Activated CD4-positive, alpha-beta memory T cell treated with anti-CD3 and anti-CD28 coated beads, Interleukin-2, amount 10 ng/mL, durations not matched to agents 7 days and 5 days (primary cell): Measurements from ENCODE around the gene TBXAS1. TPM values are rescaled to one million over a fixed set of nuclear protein-coding genes. Genes with fewer than 3 reads are reported as not detected.

Experiments used
- CTCF ChIA-PET: fragments of 350-600 bp; sonication (Branson Sonifier 250); formaldehyde crosslinking; loops from one replicate; lab custom pipeline; 2021; ENCODE audit warnings: antibody characterized with exemption, inconsistent platforms; lab: Charles Lee
- POLR2A ChIA-PET: fragments of 350-600 bp; sonication (Branson Sonifier 250); formaldehyde crosslinking; loops from one replicate; lab custom pipeline; 2021; ENCODE audit warnings: antibody characterized with exemption; lab: Charles Lee
- DNase-seq: peaks from one replicate; pipeline ENCODE4 v3.0.0-alpha.2; 2020
- H3K27ac Mint-ChIP-seq: one replicate; pipeline ENCODE4 v1.8.0; 2021; ENCODE audit warnings: mild to moderate bottlenecking, mixed read lengths
- H3K27me3 Mint-ChIP-seq: one replicate; pipeline ENCODE4 v1.8.0; 2021; ENCODE audit warnings: mixed read lengths
- H3K36me3 Mint-ChIP-seq: one replicate; pipeline ENCODE4 v1.8.0; 2021; ENCODE audit warnings: low read depth, mixed read lengths
- H3K4me1 Mint-ChIP-seq: one replicate; pipeline ENCODE4 v1.8.0; 2021; ENCODE audit warnings: mixed read lengths
- H3K4me3 Mint-ChIP-seq: one replicate; pipeline ENCODE4 v1.8.0; 2021; ENCODE audit warnings: mild to moderate bottlenecking, mixed read lengths
- H3K9me3 Mint-ChIP-seq: one replicate; pipeline ENCODE4 v1.8.0; 2021; ENCODE audit warnings: mixed read lengths
- total RNA-seq, 2 experiments: library from RNA; stranded (reverse); gene quantifications; one replicate each; pipeline ENCODE4 v1.2.3, GENCODE V29; 2021

Gene TBXAS1
- total RNA-seq, 2 experiments from 2014 or later = 27.4 to 28.7 TPM

GRCh38 chr7:139811066-139811465 lies 18.0 kb upstream of the TBXAS1 start:
- H3K9me3 Mint-ChIP-seq = peaks cover 7% of the 10 kb centered on the region
- no peak overlapping the region for H3K4me3 Mint-ChIP-seq
- H3K27ac Mint-ChIP-seq = no peak overlapping the region
- CTCF ChIA-PET = interaction anchor here (0.9 to 1.7 kb wide), 2 partner anchors 166 to 192 kb away, joined by 3 to 4 read pairs; no protein-coding TSS in a partner anchor
- H3K27me3 Mint-ChIP-seq = peaks cover 2% of the 10 kb centered on the region
- POLR2A ChIA-PET = no interaction called here
- DNase-seq = no peak
- peaks cover 8% of the 10 kb centered on the region for H3K4me1 Mint-ChIP-seq
- H3K36me3 Mint-ChIP-seq = no peaks in the 10 kb centered on the region

- CTCF ChIA-PET = no interaction called here
- H3K9me3 Mint-ChIP-seq = peaks cover 12% of the 10 kb centered on the region
- POLR2A ChIA-PET = no interaction called here
- H3K27me3 Mint-ChIP-seq = peaks cover 2% of the 10 kb centered on the region
- peaks cover 2% of the 10 kb centered on the region for H3K36me3 Mint-ChIP-seq
- no peak for DNase-seq
- H3K4me3 Mint-ChIP-seq = no peak overlapping the region
- peaks cover 8% of the 10 kb centered on the region for H3K4me1 Mint-ChIP-seq
- no peak overlapping the region for H3K27ac Mint-ChIP-seq
These were observed 15.9 kb upstream of the TBXAS1 start for GRCh38 chr7:139813151-139813550.

DNA sequence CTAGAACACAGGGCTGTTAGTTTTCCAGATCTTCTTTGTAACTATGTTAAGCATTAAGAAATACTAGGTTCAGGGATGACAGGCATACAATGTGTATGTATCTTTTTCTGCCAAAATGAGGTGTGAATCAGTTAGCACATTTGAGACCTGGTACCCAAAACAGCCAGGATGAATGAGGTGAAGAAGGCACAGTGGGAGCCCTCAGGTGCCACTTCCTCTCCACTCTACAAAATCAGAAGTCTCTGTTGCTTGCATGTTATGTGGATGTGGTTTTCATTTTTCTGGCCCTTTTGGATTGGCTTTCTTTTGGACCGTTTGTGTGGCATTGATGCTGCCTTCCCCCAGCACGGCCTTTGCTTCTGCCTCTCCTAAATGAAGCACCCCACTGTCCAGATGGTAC lies 15.4 kb upstream of the TBXAS1 start:
- H3K9me3 Mint-ChIP-seq = peaks cover 12% of the 10 kb centered on the region
- ChIA-PET POLR2A (no interaction called here), CTCF (no interaction called here)
- H3K27ac Mint-ChIP-seq = no peak overlapping the region
- no peak for DNase-seq
- peaks cover 8% of the 10 kb centered on the region for H3K4me1 Mint-ChIP-seq
- H3K4me3 Mint-ChIP-seq = no peak overlapping the region
- no peaks in the 10 kb centered on the region for H3K27me3 Mint-ChIP-seq
- H3K36me3 Mint-ChIP-seq = peaks cover 2% of the 10 kb centered on the region

- CTCF ChIA-PET = no interaction called here
- Mint-ChIP-seq H3K27me3 (no peaks in the 10 kb centered on the region), H3K4me3 (no peak overlapping the region), H3K4me1 (peaks cover 5% of the 10 kb centered on the region), H3K27ac (no peak overlapping the region), H3K9me3 (peaks cover 12% of the 10 kb centered on the region), H3K36me3 (peaks cover 2% of the 10 kb centered on the region)
- DNase-seq = no peak
- POLR2A ChIA-PET = no interaction called here
These were observed 11.8 kb upstream of the TBXAS1 start for GRCh38 chr7:139817249-139817648.

DNA sequence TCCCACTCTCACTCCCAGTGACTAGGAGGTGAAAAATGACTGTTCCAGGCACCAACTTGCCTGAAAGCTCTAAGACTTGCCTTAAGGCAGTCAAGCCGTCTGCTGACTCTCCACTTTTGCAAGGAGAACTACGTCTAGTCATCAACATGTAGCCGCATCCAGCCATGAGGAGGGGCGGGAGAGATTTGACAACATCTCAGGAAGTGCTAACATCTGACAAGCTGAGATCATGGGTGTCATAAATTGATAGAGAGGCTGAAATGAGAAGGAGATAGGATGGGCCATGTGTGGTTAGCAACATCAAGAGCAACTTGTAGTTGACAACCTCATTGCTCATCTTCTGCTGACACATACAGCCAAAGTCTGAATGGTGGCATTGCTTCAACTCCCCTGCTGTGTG lies 9.0 kb upstream of the TBXAS1 start:
- ChIA-PET POLR2A (interaction anchor here (2.0 kb wide), 1 partner anchor 11 kb away, joined by 5 read pairs; no protein-coding TSS in a partner anchor), CTCF (no interaction called here)
- H3K36me3 Mint-ChIP-seq = peaks cover 2% of the 10 kb centered on the region
- H3K4me3 Mint-ChIP-seq = no peak overlapping the region
- no peak overlapping the region for H3K27ac Mint-ChIP-seq
- DNase-seq = no peak
- peaks cover 11% of the 10 kb centered on the region for H3K9me3 Mint-ChIP-seq
- no peaks in the 10 kb centered on the region for H3K4me1 Mint-ChIP-seq
- peaks cover under 1% of the 10 kb centered on the region for H3K27me3 Mint-ChIP-seq

DNA sequence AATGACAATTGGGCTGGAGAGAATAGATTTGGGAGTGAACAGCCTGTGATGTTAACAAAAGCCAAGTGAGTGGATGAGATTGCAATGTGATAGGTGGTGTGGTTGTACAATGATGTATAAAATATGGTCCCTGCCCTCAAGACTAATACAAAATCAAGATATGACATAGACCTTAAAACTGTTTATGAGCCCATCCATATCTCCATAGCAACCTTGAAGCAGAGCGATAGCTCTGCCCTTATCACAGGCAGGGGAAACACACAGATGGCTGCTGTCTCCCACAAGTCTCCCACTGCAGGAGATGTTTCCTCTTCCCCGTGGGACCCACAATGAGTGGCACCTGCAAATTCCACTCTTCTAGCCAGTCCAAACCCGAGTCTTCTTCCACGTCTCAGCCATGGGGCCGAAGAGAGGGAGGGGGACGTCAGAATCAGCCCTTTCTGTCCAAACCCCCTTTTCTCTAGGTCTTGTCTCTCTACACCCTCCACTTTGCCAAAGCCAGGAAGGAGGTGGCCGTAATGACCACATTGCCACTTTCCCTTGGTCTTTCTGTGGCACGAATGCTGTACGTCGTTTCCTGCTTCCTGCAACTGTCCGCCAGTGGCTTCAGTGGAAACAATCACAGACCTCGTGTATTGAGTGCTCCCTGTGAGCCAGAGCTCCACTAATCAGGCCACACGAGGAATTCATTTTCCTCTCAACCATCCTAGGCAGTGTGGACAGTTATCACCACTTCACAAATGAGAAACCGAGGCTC lies 7.5 kb upstream of the TBXAS1 start:
- H3K4me1 Mint-ChIP-seq = no peaks in the 10 kb centered on the region
- no peak overlapping the region for H3K4me3 Mint-ChIP-seq
- H3K27ac Mint-ChIP-seq = no peak overlapping the region
- peaks cover 6% of the 10 kb centered on the region for H3K27me3 Mint-ChIP-seq
- no peak for DNase-seq
- CTCF ChIA-PET = interaction anchor here (0.6 kb wide), 1 partner anchor 349 kb away, joined by 3 read pairs; no protein-coding TSS in a partner anchor
- peaks cover 2% of the 10 kb centered on the region for H3K36me3 Mint-ChIP-seq
- H3K9me3 Mint-ChIP-seq = peaks cover 4% of the 10 kb centered on the region
- POLR2A ChIA-PET = interaction anchor here (1.3 kb wide), 1 partner anchor 175 kb away, joined by 3 read pairs; no protein-coding TSS in a partner anchor

DNA sequence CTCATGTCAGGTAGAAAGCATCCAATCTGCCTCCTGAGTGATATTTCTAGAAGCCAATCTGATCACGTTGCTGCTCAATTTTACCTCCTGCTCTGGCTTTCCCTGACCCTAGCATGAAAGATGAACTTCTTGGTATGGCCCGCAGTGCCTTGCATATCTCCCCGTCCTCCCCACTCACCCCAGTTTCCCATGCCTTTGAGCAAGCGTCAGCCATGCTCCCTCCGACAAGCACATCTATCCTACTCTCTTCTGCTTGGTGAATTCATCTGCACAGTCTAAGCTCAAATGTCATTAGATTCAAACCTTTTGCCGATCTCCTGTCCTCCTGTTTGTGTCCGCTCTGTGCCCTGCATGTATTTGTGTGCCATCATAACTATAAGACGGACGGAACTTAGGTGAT lies 6.2 kb upstream of the TBXAS1 start:
- H3K4me1 Mint-ChIP-seq = no peaks in the 10 kb centered on the region
- POLR2A ChIA-PET = no interaction called here
- H3K36me3 Mint-ChIP-seq = no peaks in the 10 kb centered on the region
- no peak for DNase-seq
- H3K27me3 Mint-ChIP-seq = peaks cover 16% of the 10 kb centered on the region
- no peaks in the 10 kb centered on the region for H3K9me3 Mint-ChIP-seq
- H3K4me3 Mint-ChIP-seq = no peak overlapping the region
- no peak overlapping the region for H3K27ac Mint-ChIP-seq
- CTCF ChIA-PET = no interaction called here

DNA sequence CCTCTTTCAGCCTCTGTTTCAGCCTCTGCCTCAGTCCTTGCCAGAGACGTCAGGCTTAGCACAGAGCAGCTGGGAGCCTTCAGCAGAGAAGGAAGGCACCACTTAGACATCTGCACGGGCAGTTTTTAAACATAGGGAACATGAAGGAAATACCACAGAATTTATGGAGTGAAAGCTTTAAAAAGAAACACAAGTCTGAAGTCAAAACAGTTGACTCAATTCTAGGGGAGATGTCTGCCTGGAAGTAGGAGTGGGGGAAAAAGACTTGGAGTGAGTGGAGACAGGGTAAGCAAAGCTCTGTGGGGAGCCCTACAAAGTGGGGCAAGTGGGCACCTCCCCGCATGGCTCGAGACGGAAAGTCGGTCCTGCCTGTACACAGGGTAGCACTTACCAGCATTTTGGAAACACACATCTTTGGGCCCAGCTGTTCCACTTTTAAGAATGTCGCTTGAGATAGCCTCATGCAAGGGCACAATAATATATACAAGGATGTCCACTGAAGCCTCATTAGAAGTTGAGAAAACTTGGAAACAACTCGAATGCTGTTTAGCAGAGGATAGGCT lies 5.0 kb upstream of the TBXAS1 start:
- no peak for DNase-seq
- Mint-ChIP-seq H3K4me1 (peaks cover 6% of the 10 kb centered on the region), H3K9me3 (no peaks in the 10 kb centered on the region), H3K36me3 (no peaks in the 10 kb centered on the region), H3K4me3 (no peak overlapping the region), H3K27me3 (peaks cover 16% of the 10 kb centered on the region), H3K27ac (no peak overlapping the region)
- CTCF ChIA-PET = no interaction called here
- POLR2A ChIA-PET = no interaction called here

DNA sequence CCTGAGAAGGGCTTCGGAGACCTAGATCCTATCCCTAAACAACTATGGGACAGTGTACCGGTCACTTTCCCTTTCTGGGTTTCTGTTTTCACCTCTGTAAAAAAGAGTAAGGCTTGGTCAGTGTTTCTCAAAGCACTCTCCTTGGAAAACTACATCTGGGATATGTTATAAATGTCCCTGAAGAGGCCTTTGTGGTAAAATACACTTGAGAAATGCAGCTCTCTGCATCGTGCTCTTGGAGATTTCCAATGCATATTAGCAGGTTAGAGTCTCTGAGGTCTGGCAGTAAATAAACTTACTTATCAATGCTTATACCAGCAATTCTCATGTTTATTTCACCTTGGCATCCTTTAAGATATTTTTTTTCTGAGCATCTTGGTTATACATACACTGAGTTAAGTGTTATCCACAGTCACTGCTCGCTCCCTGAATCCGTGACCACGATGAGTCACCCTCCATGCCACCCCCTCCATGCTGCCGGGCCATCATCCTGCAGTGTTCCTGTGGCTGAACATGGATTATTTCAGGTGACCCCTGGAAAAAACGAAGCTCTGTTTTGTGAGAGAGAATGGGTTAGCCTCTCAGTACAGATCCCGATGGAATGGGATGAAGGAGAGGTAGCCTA lies 3.3 kb upstream of the TBXAS1 start:
- CTCF ChIA-PET = no interaction called here
- no peak overlapping the region for H3K4me3 Mint-ChIP-seq
- peaks cover 16% of the 10 kb centered on the region for H3K27me3 Mint-ChIP-seq
- no peaks in the 10 kb centered on the region for H3K9me3 Mint-ChIP-seq
- H3K36me3 Mint-ChIP-seq = peaks cover 1% of the 10 kb centered on the region
- POLR2A ChIA-PET = no interaction called here
- H3K27ac Mint-ChIP-seq = no peak overlapping the region
- no peak for DNase-seq
- H3K4me1 Mint-ChIP-seq = peaks cover 21% of the 10 kb centered on the region

DNA sequence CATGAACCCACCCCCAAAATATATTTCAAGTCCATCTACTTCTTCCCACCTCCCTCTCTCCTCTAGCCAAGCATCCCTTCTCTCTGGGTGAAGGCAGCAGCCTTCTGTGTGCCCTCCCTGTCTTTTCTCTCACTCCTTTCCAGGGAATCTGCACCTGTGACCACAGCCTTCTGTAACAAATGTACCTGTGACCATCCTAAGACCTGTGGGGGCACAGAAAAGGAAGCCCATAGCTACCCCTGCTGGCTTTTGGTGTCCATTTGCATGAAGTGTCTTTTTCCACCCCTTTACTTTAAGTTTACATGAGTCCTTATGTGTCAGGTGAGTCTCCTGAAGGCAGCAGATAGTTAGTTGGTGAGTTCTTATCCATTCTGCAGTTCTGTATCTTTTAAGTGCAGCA lies 2.0 kb upstream of the TBXAS1 start:
- Mint-ChIP-seq H3K4me3 (no peak overlapping the region), H3K9me3 (peaks cover 3% of the 10 kb centered on the region), H3K36me3 (peaks cover 13% of the 10 kb centered on the region), H3K4me1 (peaks cover 28% of the 10 kb centered on the region), H3K27me3 (peaks cover 16% of the 10 kb centered on the region), H3K27ac (no peak overlapping the region)
- POLR2A ChIA-PET = interaction anchor here (0.7 kb wide), 1 partner anchor 50 kb away, joined by 3 read pairs; the partner anchor contains the start of gene HIPK2
- DNase-seq = no peak
- CTCF ChIA-PET = interaction anchor here (1.9 kb wide), 1 partner anchor 208 kb away, joined by 7 read pairs; no protein-coding TSS in a partner anchor

GRCh38 chr7:139828446-139828845 lies 618 bp upstream of the TBXAS1 start:
- DNase-seq = no peak
- Mint-ChIP-seq H3K27ac (peak overlapping the region; percentile 90), H3K4me1 (peaks cover 28% of the 10 kb centered on the region), H3K4me3 (no peak overlapping the region), H3K9me3 (peaks cover 13% of the 10 kb centered on the region), H3K36me3 (peaks cover 26% of the 10 kb centered on the region), H3K27me3 (peaks cover 16% of the 10 kb centered on the region)
- ChIA-PET POLR2A (no interaction called here), CTCF (interaction anchor here (1.0 to 1.9 kb wide), 2 partner anchors 182 to 209 kb away, joined by 3 to 7 read pairs; no protein-coding TSS in a partner anchor)

DNA sequence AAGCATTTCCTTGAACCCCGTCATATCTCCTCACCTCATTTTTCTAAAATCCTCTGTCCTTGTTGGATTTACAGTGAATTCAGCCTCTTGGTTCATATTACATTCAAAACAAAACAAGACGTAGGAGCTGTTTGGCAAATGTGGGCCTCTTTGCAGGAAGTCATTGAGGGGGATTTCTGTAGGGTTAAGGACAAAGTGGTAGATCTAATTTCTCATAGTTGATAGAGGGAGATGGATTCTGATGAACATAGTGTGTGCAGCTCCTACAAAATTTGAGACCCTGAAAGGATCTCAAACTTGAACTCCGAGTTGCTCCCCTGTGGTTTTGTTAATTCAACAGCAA lies 682 bp downstream of the TBXAS1 start:
- Mint-ChIP-seq H3K9me3 (peaks cover 25% of the 10 kb centered on the region), H3K27me3 (peaks cover 16% of the 10 kb centered on the region), H3K36me3 (peaks cover 39% of the 10 kb centered on the region), H3K4me3 (peak overlapping the region; percentile 81), H3K27ac (peak overlapping the region; percentile 90), H3K4me1 (peaks cover 28% of the 10 kb centered on the region)
- CTCF ChIA-PET = interaction anchor here (0.6 kb wide), 1 partner anchor 1727 kb away, joined by 4 read pairs; no protein-coding TSS in a partner anchor
- DNase-seq = no peak
- POLR2A ChIA-PET = interaction anchor here (1.0 to 1.3 kb wide), 4 partner anchors 25 to 470 kb away, joined by 3 to 4 read pairs (median 4); partner anchors contain the start of gene LUC7L2

GRCh38 chr7:139830292-139830691 lies 1.2 kb downstream of the TBXAS1 start:
- Mint-ChIP-seq H3K36me3 (peaks cover 39% of the 10 kb centered on the region), H3K27me3 (peaks cover 13% of the 10 kb centered on the region), H3K27ac (peak overlapping the region; percentile 90), H3K4me3 (peak overlapping the region; percentile 81), H3K4me1 (peaks cover 28% of the 10 kb centered on the region), H3K9me3 (peaks cover 28% of the 10 kb centered on the region)
- CTCF ChIA-PET = interaction anchor here (0.6 kb wide), 1 partner anchor 1727 kb away, joined by 4 read pairs; no protein-coding TSS in a partner anchor
- DNase-seq = no peak
- POLR2A ChIA-PET = interaction anchor here (0.7 to 1.4 kb wide), 7 partner anchors 25 to 843 kb away, joined by 3 to 5 read pairs (median 3); partner anchors contain the start of gene LUC7L2
